Measurements from ENCODE around the gene FBXL7.

Gene FBXL7

DNA sequence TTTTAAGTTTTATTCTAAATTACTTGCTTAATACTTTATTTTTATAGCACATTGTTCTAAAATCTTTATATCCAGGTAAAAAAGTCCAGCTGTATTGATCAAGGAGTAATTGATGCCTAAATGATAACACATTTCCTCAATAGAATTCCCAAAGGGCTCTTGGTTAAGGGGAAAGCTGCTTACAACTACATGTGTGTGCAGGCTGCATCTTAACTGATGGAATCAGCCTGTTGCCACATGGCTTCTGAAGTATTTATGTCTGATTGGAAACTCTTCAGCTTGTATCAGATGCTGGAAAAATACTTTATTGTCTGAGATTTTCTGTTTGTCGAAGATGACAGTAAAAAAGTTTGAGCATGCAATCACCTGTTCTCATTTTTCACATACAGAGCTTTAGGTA, 182.6 kb downstream of the FBXL7 start:
- no peak for DNase-seq

DNA sequence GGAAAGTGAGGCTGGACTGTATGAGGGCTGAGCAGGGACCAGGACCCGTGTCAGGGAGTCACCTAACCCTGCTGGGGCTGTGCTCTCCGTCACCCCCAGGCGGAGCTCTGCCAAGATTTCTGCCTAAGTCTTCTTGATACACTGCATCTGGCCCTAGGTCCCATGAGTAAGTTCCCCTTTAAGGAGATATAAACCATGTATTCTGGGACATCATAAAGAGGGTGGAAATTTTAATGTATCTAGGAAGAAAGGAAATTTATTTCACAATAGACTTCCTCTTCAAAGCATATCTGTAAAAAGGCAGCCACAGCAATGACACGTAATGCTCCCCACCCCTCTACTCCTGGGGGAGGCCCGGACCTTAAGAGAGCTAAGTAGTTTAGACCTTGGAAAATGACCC, 183.4 kb downstream of the FBXL7 start:
- no peak for DNase-seq

GRCh38 chr5:15687401-15687800, 187.4 kb downstream of the FBXL7 start:
- DNase-seq = no peak

DNA sequence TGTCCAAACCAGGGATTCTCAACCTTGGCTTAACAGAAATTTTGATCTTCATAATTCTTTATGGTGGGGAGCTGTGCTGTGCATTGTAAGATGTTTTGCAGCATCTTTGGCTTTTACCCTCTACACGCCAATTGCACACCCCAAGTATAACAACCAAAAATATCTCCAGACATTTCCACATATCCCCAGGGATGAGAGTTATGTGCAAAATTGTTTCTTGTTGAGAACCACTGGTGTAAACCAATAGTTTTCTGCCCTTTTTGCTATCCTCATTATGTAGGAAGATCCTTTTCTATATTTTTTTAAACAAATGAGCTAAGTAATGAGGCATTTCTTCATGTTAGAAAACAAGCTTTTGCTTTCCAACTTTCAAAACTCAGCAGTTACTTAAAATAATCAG, 189.9 kb downstream of the FBXL7 start:
- no peak for DNase-seq

- no peak for DNase-seq
Observed at GRCh38 chr5:15690611-15691010, 190.6 kb downstream of the FBXL7 start.

- DNase-seq = no peak
Observed at GRCh38 chr5:15691521-15691920, 191.5 kb downstream of the FBXL7 start.

- no peak for DNase-seq
Observed at GRCh38 chr5:15692706-15693381, 192.9 kb downstream of the FBXL7 start.

- DNase-seq = no peak
Observed at GRCh38 chr5:15693382-15693728, 193.4 kb downstream of the FBXL7 start.

DNA sequence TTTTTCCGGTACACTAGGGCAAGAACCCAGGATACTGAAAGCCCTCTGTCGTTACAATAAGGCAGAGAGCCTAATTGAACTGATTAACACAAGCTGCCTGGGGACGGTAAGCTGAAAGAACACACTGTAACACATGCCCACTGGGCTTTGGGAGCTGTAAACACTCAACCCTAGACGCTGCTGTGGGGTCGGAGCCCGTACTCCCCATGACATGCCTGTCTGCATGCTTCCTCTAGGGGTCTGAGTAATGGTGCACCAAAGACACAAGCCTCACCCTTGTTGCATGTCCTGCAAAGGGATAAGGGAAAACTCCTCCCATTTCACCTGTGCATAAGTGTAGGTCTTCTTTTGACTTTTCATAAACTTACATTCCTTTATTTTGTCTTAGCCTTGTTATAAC, 194.0 kb downstream of the FBXL7 start:
- no peak for DNase-seq

DNA sequence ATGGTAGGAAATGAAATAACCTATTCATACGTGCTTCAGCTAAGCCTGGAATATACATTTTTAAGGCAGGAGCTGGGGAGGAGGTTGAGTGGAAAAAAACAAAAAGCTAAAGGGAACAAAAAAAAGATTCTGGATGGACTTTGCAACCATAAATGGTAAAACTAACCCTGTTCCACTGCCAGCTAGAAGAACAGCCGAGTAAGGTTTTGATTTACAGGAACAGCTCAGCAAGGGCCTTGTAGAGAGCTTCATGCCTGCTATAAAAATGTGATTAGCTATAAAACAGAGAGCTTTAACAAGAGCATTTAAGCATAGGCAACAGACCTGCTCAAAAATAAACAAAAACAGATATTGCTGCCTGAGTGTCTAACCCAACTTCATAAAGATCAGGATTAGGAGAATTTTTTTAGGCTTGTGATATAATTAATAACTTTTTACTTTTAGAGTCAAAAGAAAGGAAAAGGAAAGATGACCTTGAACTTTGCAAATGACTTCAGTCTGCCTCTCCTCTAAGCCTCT, 194.8 kb downstream of the FBXL7 start:
- no peak for DNase-seq

DNA sequence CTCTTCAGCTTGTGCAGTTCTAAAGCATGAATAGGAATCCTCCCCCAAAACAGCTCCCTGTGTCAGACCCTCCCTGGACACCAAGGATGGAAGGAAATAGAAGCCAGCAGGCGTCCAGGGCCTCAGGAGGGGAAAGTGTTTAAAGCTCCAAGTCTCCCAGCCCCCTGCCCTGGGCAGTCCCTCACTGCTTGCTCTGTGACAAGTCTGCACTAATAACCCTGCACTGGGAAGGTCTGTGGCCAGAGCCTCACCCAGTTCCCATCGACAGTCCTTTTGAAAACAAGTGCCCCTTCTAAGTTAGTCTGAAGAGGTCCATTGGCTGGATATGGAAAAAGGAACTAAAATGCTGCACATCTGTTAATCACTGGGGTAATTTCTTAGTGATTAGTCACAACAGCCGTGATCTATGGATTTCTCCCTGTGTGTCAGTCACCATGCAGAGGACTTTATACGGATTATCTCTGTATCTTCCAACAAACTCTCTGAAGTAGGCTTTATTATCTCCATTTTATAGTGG, 195.3 kb downstream of the FBXL7 start:
- DNase-seq = no peak

DNA sequence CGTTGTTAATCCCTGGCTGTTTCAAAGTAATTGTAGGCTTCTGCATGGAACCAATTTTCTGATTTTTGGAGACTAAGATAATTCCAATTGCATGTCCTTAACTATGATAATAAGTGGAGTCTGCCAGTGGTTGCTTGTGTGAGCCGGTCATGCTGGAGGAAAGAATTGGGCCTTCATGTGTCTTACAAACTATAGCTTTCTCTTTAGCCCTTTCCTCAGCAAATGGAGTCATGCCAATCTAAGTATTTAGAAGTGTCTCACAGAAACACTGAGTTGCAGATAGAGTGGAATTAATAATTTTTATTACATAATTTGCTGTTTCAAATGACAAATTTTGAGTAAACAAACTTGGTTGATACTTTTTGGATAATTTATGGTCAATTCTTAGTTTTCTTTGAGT, 200.4 kb downstream of the FBXL7 start:
- DNase-seq = no peak

DNA sequence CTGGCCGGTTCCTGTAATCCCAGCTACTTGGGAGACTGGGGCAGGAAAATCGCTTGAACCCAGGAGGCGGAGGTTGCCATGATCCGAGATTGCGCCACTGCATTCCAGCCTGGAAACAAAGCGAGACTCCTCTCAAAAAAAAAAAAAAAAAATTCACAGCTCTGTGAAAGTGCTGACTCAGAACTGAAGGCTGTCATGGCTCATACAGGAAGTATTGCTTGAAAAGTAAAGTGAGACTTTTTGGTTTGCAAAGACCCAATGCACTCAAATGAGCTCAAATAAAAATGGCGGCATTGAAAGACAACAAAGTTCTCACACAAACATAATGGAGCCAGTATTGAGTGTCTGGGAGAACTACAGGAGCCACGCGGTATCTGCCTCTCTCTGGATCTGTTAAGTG, 202.1 kb downstream of the FBXL7 start:
- DNase-seq = no peak

DNA sequence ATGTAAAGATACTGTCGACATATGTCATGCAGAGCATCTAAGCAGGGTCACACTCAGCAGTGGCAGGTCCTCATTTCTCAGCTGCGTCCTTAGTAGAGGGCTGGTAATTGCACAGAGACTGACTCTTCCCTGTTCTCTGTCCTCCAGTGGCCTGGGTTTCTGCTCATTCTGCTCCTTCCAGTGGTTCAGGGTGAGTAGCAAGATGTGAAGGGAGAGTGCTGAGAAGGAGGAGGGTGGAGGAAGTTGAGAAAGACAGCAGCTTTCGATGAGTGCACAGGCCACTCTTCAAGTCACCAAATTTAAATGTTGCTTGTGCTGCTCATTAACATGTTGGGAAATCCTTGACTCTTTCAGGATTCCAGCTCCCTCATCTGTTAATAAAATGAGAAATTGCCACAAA, 203.9 kb downstream of the FBXL7 start:
- no peak for DNase-seq

- no peak for DNase-seq
Observed at GRCh38 chr5:15704397-15704947, 204.5 kb downstream of the FBXL7 start.

GRCh38 chr5:15707631-15708030, 207.7 kb downstream of the FBXL7 start:
- DNase-seq = no peak

- DNase-seq = no peak
Observed at GRCh38 chr5:15711892-15712291, 211.9 kb downstream of the FBXL7 start.

DNA sequence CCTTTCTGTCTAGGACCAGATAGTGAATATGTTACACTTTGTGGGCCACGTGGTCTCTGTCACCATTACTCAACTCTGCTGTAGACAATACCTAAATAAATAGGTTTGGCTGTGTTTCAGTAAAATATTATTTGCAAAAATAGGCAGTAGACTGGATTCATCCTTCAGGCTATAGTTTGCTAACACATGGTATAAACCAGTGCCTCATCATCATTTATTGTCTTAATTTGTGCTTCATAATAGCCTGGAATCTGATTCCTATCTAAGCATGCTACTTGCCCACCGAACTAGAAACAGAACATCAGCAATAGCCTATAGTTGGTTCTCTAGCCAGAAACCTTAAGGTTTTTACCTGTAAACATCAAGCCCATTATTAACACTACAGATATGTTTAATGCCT, 215.6 kb downstream of the FBXL7 start:
- DNase-seq = no peak

GRCh38 chr5:15715967-15716366, 216.0 kb downstream of the FBXL7 start:
- no peak for DNase-seq

DNA sequence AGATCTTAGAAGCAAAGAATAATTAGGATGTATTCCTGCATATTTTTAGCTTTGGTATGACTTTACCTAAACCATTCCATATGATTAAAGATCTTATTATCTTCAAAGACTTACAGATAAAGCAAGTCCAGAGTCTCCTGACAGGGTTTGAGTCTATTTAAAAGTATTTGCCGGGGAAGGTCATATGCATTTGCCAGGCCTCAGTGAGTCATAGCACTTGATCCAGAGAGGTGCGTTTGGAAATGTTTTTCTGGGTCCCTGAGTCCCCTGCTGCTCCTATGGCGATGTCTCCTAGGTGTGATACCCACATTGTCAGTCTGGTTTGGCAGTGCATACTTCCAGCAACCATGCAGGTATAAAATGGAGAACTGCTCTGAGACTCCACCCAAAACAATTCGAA, 217.0 kb downstream of the FBXL7 start:
- DNase-seq = no peak

DNA sequence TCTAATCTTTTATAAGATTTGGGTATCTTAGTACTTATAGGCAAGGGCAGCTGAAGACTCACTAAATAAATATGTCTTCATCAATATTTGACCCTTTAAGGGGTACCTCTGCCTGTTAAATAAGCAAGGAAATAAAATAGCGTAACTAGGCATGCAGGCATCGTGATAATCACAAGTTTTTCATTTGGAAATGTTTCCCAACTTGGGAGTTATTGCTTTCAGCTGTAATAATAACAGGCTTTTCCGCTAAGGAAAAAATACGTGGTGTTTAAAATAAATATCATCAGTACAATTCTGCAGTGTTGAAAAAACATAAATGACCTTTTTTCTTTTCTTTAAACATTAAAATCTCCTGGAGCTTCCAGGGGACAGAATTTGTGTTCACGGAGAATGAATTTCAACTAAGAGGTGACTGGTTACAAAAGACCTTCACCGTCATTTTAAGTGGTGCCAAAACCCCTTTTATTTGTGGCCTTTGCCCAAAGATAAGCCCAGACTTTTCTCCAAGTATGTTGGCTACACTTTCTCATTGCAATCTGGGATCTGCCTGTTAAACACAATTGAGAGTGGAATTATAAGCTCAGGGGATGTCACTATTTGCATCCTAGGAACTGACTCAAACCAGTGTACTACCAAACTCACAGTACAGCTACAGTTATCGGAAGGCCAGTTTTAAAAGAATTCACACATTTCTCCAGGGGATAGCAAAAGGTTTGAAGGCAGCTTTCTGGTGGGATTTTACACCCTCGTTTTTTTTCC, 218.6 kb downstream of the FBXL7 start:
- DNase-seq = no peak

- no peak for DNase-seq
Observed at GRCh38 chr5:15719784-15720183, 219.8 kb downstream of the FBXL7 start.

DNA sequence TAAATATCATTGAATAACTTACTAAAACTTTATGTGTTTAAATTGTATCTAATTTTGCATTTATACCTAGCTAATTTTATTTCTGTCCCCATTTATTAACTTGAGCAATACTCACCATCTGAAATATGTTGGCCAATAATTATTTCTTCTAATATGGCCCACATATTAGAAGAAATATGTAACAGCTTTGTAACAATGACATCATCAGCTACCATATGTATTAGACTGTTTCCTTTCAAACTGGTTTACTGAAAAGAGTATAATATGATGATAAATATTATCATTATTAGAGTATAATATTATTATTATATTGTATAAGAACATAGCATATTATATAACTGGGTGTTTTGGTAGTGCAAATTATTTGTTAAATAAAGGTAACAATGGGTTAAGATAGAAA, 220.5 kb downstream of the FBXL7 start:
- DNase-seq = no peak

GRCh38 chr5:15722305-15722704, 222.3 kb downstream of the FBXL7 start:
- no peak for DNase-seq

All from hematopoietic multipotent progenitor cell treated with erythropoietin and hydrocortisone succinate and interleukin-3 and kit ligand, for 8 days (in vitro differentiated cells).